Right atrium auricular region (tissue), 2 donors: Measurements from ENCODE around the gene CDH13. TPM values are rescaled to one million over a fixed set of nuclear protein-coding genes. Genes with fewer than 3 reads are reported as not detected.

Source experiments
- DNase-seq: peaks from one replicate; pipeline ENCODE4 v3.0.0-alpha.2; 2019; ENCODE audit warnings: low spot score
- H3K27ac ChIP-seq, 2 donors: fragments of 200-600 bp; sonication (generic); 1 replicate in 1 of 2; 2 replicates in 1 of 2; pipeline ENCODE4 v1.5.1; 2016 to 2019
- H3K27me3 ChIP-seq, 2 donors: fragments of 200-600 bp; sonication (generic); one replicate each; pipeline versions ENCODE4 v1.5.1 to v1.6.0; 2017 to 2019
- H3K36me3 ChIP-seq: fragments of 200-600 bp; sonication (generic); one replicate; pipeline ENCODE4 v1.5.1; 2016
- H3K4me1 ChIP-seq, 2 donors: fragments of 200-600 bp; sonication (generic); one replicate each; pipeline versions ENCODE4 v1.5.1 to v1.6.0; 2017 to 2019
- H3K4me3 ChIP-seq, 2 donors: fragments of 200-600 bp; sonication (generic); 1 replicate in 1 of 2; 2 replicates in 1 of 2; pipeline ENCODE4 v1.5.1; 2017 to 2019; ENCODE audit warnings: mild to moderate bottlenecking in 1 of 2, moderate library complexity in 1 of 2
- H3K9me3 ChIP-seq, 2 donors: fragments of 200-600 bp; sonication (generic); one replicate each; pipeline ENCODE4 v1.5.1; 2019
- total RNA-seq, 2 donors: library from RNA; depleted of rRNA; stranded (reverse); fragments of >200 nt; gene quantifications; one replicate each; pipeline ENCODE4 v1.1.0, GENCODE V29; 2016
- TF ChIP-seq, protein P1 (sequence below), 2 donors: fragments of 200-600 bp; sonication (generic); IDR thresholded peaks; one replicate each; pipeline ENCODE4 v1.5.1; 2019; ENCODE audit warnings: antibody characterized with exemption in 2 of 2

Gene CDH13
- total RNA-seq, 2 donors from 2014 or later = 75.4 to 85.9 TPM

- no peaks in the 10 kb centered on the region for H3K36me3 ChIP-seq
- H3K4me1 ChIP-seq = no peaks in the 10 kb centered on the region
- no peak overlapping the region for H3K27ac ChIP-seq
- DNase-seq = no peak
- no peaks in the 10 kb centered on the region for H3K27me3 ChIP-seq
- TF ChIP-seq, protein P1, sequence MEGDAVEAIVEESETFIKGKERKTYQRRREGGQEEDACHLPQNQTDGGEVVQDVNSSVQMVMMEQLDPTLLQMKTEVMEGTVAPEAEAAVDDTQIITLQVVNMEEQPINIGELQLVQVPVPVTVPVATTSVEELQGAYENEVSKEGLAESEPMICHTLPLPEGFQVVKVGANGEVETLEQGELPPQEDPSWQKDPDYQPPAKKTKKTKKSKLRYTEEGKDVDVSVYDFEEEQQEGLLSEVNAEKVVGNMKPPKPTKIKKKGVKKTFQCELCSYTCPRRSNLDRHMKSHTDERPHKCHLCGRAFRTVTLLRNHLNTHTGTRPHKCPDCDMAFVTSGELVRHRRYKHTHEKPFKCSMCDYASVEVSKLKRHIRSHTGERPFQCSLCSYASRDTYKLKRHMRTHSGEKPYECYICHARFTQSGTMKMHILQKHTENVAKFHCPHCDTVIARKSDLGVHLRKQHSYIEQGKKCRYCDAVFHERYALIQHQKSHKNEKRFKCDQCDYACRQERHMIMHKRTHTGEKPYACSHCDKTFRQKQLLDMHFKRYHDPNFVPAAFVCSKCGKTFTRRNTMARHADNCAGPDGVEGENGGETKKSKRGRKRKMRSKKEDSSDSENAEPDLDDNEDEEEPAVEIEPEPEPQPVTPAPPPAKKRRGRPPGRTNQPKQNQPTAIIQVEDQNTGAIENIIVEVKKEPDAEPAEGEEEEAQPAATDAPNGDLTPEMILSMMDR (IDR thresholded peaks at IDR 0.05) = no peak
- H3K9me3 ChIP-seq = peaks cover 0 to 9% of the 10 kb centered on the region in 2 donors
- no peak overlapping the region for H3K4me3 ChIP-seq
These were observed 890.6 kb downstream of the CDH13 start for GRCh38 chr16:83517398-83517797.

GRCh38 chr16:83520596-83520995, 893.8 kb downstream of the CDH13 start:
- Histone ChIP-seq H3K36me3 (no peaks in the 10 kb centered on the region), H3K27ac (no peak overlapping the region), H3K9me3 (peaks cover 0 to 9% of the 10 kb centered on the region in 2 donors), H3K4me3 (no peak overlapping the region), H3K4me1 (no peaks in the 10 kb centered on the region), H3K27me3 (no peaks in the 10 kb centered on the region)
- TF ChIP-seq, protein P1 (IDR thresholded peaks at IDR 0.05) = no peak
- DNase-seq = no peak

DNA sequence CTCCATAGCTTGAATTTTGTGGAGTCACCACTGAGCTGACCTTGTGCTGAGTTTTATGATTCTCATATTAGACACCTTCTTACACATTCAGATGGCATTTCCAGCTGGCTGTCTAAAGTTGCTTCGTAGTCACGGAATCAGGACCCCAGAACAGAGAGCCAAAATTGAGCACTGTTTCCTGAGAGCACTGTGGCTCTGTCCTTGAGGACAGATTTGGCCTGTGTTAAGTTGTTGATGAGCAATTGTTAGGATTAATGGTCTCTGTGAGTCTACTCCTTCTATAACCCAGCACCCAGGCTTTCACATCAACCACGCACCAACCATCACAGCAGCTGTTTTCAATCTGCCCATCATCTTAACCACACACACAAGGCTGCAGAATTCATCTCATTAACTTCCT, 903.5 kb downstream of the CDH13 start:
- Histone ChIP-seq H3K27ac (no peak overlapping the region), H3K27me3 (no peaks in the 10 kb centered on the region), H3K36me3 (no peaks in the 10 kb centered on the region), H3K4me1 (no peaks in the 10 kb centered on the region), H3K9me3 (no peaks in the 10 kb centered on the region), H3K4me3 (no peak overlapping the region)
- TF ChIP-seq, protein P1 (IDR thresholded peaks at IDR 0.05) = no peak
- DNase-seq = no peak

- TF ChIP-seq, protein P1 (IDR thresholded peaks at IDR 0.05) = no peak
- H3K4me3 ChIP-seq = no peak overlapping the region
- DNase-seq = no peak
- no peaks in the 10 kb centered on the region for H3K36me3 ChIP-seq
- H3K27me3 ChIP-seq = no peaks in the 10 kb centered on the region
- H3K9me3 ChIP-seq = no peaks in the 10 kb centered on the region
- no peak overlapping the region for H3K27ac ChIP-seq
- H3K4me1 ChIP-seq = no peaks in the 10 kb centered on the region
These were observed 905.9 kb downstream of the CDH13 start for GRCh38 chr16:83532634-83533033.

DNA sequence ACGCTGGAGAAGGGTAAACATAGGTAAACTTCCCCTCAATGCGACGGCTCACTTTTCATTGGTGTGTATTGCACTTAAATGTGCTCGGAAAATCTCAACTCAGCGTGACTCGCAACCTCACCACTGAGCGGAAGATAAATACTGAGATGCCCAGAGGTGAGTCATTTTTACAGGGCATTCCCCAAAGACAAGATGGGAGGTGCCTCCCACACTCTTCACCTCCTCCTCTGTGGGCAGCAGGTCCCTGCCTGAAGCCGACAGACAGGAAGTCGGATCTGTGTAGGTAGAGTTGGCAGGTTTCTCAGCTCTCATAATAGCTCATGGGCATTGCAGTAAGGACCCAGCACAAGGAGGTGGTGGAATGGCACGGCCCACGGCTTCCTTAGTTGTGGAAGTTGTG, 906.4 kb downstream of the CDH13 start:
- H3K27ac ChIP-seq = no peak overlapping the region
- no peaks in the 10 kb centered on the region for H3K27me3 ChIP-seq
- no peaks in the 10 kb centered on the region for H3K9me3 ChIP-seq
- H3K36me3 ChIP-seq = no peaks in the 10 kb centered on the region
- no peaks in the 10 kb centered on the region for H3K4me1 ChIP-seq
- no peak overlapping the region for H3K4me3 ChIP-seq
- DNase-seq = no peak
- TF ChIP-seq, protein P1 (IDR thresholded peaks at IDR 0.05) = no peak

- Histone ChIP-seq H3K9me3 (no peaks in the 10 kb centered on the region), H3K4me3 (no peak overlapping the region), H3K4me1 (no peaks in the 10 kb centered on the region), H3K36me3 (no peaks in the 10 kb centered on the region), H3K27me3 (no peaks in the 10 kb centered on the region), H3K27ac (no peak overlapping the region)
- TF ChIP-seq, protein P1 (IDR thresholded peaks at IDR 0.05) = no peak
- DNase-seq = no peak
These were observed 911.9 kb downstream of the CDH13 start for GRCh38 chr16:83538707-83539106.
